A549 (cell line): ENCODE measurements around the gene INO80C.

ENCODE experiments used
- CBX2 ChIP-seq: fragments of 200-600 bp; sonication (generic); IDR thresholded peaks from 2 replicates; pipeline ENCODE4 v1.6.1; 2016; ENCODE audit warnings: low read depth, mild to moderate bottlenecking, borderline replicate concordance
- CEBPB ChIP-seq, 2 experiments: fragments of >200 bp in 1 of 2; sonication (Bioruptor Twin) in 1 of 2; formaldehyde crosslinking in 1 of 2; IDR thresholded peaks; 2 replicates each; pipeline ENCODE4 v1.6.1; 2012 to 2016
- HOXB13 ChIP-seq: fragments of 250-450 bp; sonication (Bioruptor Pico); IDR thresholded peaks from 2 replicates; pipeline ENCODE4 v1.5.0; 2020; ENCODE audit warnings: low read depth, mild to moderate bottlenecking, moderate library complexity
- HOXB5 ChIP-seq: fragments of 250-450 bp; sonication (Bioruptor Pico); IDR thresholded peaks from 2 replicates; pipeline ENCODE4 v1.5.0; 2020; ENCODE audit warnings: mild to moderate bottlenecking, moderate library complexity
- POLR2A ChIP-seq: IDR thresholded peaks from 2 replicates; pipeline ENCODE4 v1.6.1; 2012; ENCODE audit warnings: mild to moderate bottlenecking, low read length
- RAD21 ChIP-seq, 2 experiments: fragments of >200 bp in 1 of 2; sonication (Bioruptor Twin) in 1 of 2; formaldehyde crosslinking in 1 of 2; IDR thresholded peaks in 1 of 2; conservative IDR thresholded peaks in 1 of 2; 2 replicates in 1 of 2; 3 replicates in 1 of 2; pipeline ENCODE4 v1.6.1; 2012 to 2018; ENCODE audit warnings: inconsistent platforms in 1 of 2
- TF ChIP-seq, protein P1 (sequence below): IDR thresholded peaks from 2 replicates; pipeline ENCODE4 v1.6.1; 2012; ENCODE audit warnings: low read depth, borderline replicate concordance
- TF ChIP-seq, protein P2 (sequence below): fragments of >200 bp; sonication (Bioruptor Twin); formaldehyde crosslinking; IDR thresholded peaks from 3 replicates; pipeline ENCODE4 v1.5.1; 2016
- TF ChIP-seq, protein P3 (sequence below): fragments of 200-600 bp; sonication (generic); IDR thresholded peaks from 2 replicates; pipeline ENCODE4 v1.6.1; 2016; ENCODE audit warnings: antibody characterized with exemption, mild to moderate bottlenecking, moderate library complexity

DNA sequence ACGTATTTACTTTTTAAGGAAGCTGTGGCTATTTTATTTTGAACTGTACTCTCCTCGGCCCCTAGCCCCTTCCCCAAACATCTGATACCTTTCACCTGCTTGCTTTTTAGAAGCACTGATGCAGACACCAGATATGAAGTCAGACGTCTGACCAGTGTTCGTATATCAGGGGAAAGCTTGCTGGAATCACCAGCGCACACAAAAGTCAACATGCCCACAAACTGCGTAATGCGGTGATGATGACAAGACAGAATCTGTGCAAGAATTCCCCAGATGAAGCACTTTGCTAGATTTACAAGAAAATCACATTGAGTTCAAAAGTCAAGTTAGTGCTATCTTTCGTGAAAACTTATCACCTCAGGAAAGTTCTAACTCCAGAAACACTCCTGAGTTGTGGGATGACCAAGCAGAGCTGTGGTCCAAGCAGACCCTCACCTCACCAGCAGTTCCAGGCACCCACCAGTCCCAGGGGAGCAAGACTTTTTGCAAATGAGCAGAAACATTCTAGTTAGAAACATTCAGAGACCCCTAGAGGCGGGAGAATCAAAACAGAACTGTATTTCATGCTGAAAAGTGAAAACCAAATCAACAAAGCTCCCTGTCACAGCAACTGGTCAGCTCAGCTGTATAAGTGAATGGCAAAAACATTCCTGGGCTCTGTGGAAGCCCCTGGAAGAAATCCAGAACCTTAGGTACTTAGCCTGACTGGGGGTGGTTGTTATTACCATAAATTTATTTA lies 55.7 kb downstream of the INO80C start:
- TF ChIP-seq, protein P1, sequence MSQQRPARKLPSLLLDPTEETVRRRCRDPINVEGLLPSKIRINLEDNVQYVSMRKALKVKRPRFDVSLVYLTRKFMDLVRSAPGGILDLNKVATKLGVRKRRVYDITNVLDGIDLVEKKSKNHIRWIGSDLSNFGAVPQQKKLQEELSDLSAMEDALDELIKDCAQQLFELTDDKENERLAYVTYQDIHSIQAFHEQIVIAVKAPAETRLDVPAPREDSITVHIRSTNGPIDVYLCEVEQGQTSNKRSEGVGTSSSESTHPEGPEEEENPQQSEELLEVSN, result no peak
- TF ChIP-seq RAD21 (conservative IDR thresholded peaks at IDR 0.05 in 1 of 2, IDR thresholded peaks at IDR 0.05 in 1 of 2) (no peak), HOXB13 (CRISPR knock-in tag) (no peak), CBX2 (no peak), POLR2A (no peak), CEBPB (IDR thresholded peaks at IDR 0.05) (no peak), HOXB5 (CRISPR knock-in tag) (no peak)
- TF ChIP-seq, protein P2, sequence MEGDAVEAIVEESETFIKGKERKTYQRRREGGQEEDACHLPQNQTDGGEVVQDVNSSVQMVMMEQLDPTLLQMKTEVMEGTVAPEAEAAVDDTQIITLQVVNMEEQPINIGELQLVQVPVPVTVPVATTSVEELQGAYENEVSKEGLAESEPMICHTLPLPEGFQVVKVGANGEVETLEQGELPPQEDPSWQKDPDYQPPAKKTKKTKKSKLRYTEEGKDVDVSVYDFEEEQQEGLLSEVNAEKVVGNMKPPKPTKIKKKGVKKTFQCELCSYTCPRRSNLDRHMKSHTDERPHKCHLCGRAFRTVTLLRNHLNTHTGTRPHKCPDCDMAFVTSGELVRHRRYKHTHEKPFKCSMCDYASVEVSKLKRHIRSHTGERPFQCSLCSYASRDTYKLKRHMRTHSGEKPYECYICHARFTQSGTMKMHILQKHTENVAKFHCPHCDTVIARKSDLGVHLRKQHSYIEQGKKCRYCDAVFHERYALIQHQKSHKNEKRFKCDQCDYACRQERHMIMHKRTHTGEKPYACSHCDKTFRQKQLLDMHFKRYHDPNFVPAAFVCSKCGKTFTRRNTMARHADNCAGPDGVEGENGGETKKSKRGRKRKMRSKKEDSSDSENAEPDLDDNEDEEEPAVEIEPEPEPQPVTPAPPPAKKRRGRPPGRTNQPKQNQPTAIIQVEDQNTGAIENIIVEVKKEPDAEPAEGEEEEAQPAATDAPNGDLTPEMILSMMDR, result no peak
- TF ChIP-seq, protein P3, sequence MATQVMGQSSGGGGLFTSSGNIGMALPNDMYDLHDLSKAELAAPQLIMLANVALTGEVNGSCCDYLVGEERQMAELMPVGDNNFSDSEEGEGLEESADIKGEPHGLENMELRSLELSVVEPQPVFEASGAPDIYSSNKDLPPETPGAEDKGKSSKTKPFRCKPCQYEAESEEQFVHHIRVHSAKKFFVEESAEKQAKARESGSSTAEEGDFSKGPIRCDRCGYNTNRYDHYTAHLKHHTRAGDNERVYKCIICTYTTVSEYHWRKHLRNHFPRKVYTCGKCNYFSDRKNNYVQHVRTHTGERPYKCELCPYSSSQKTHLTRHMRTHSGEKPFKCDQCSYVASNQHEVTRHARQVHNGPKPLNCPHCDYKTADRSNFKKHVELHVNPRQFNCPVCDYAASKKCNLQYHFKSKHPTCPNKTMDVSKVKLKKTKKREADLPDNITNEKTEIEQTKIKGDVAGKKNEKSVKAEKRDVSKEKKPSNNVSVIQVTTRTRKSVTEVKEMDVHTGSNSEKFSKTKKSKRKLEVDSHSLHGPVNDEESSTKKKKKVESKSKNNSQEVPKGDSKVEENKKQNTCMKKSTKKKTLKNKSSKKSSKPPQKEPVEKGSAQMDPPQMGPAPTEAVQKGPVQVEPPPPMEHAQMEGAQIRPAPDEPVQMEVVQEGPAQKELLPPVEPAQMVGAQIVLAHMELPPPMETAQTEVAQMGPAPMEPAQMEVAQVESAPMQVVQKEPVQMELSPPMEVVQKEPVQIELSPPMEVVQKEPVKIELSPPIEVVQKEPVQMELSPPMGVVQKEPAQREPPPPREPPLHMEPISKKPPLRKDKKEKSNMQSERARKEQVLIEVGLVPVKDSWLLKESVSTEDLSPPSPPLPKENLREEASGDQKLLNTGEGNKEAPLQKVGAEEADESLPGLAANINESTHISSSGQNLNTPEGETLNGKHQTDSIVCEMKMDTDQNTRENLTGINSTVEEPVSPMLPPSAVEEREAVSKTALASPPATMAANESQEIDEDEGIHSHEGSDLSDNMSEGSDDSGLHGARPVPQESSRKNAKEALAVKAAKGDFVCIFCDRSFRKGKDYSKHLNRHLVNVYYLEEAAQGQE, result no peak
